Right lobe of liver (tissue), 6 donors: ENCODE results near the gene NBEA. TPM values are rescaled to one million over a fixed set of nuclear protein-coding genes. Genes with fewer than 3 reads are reported as not detected.

ENCODE experiments used
- ATAC-seq, 4 donors: fragments of 200-7000 bp; cut with Tn5 transposase; one replicate each; pipeline ENCODE4 v1.9.1; 2020; ENCODE audit warnings: mild to moderate bottlenecking in 4 of 4, moderate library complexity in 4 of 4
- DNase-seq, 3 donors: peaks; one replicate each; pipeline ENCODE4 v3.0.0-alpha.2; 2020
- H3K27ac ChIP-seq, 3 donors: fragments of 200-600 bp; one replicate each; pipeline ENCODE4 v1.8.0; 2022
- H3K27me3 ChIP-seq, 2 donors: fragments of 200-600 bp; one replicate each; pipeline ENCODE4 v1.8.0; 2022
- H3K36me3 ChIP-seq, 4 donors: fragments of 200-600 bp; sonication (generic) in 1 of 4; one replicate each; pipeline versions ENCODE4 v1.5.1 to v1.8.0; 2017 to 2022; ENCODE audit warnings: control low read depth in 1 of 4
- H3K4me1 ChIP-seq, 4 donors: fragments of 200-600 bp; sonication (generic) in 1 of 4; one replicate each; pipeline versions ENCODE4 v1.5.1 to v1.8.0; 2017 to 2022; ENCODE audit warnings: control low read depth in 1 of 4
- H3K4me3 ChIP-seq, 3 donors: fragments of 200-600 bp; one replicate each; pipeline ENCODE4 v1.8.0; 2022
- H3K9me3 ChIP-seq, 4 donors: fragments of 200-600 bp; sonication (generic) in 1 of 4; one replicate each; pipeline versions ENCODE4 v1.5.1 to v1.8.0; 2017 to 2022; ENCODE audit warnings: control low read depth in 1 of 4
- CTCF ChIP-seq, 4 donors: fragments of 200-600 bp in 3 of 4; fragments of 450-650 bp in 1 of 4; IDR thresholded peaks; one replicate each; pipeline versions ENCODE4 v1.5.1 to v1.8.0; 2016 to 2022; ENCODE audit warnings: antibody characterized with exemption in 4 of 4, mild to moderate bottlenecking in 2 of 4
- POLR2A ChIP-seq: fragments of 450-650 bp; IDR thresholded peaks from one replicate; pipeline ENCODE4 v1.6.1; 2017; ENCODE audit warnings: antibody characterized with exemption, mild to moderate bottlenecking
- WGBS: methylation state at CpG from one replicate; pipeline ENCODE4 v1.1.6; 2018; ENCODE audit warnings: low coverage, low lambda C conversion rate; ENCODE audit not compliant: insufficient coverage; ENCODE audit errors: missing lambda C conversion rate; 5-methylcytosine and 5-hydroxymethylcytosine counted together
- intact Hi-C, 2 donors: fragments of 100-400 bp; cut with DNase I; formaldehyde crosslinking; loops; one replicate each; pipeline versions ENCODE4 v1.11.2 to v1.14.1; 2022
- total RNA-seq, 6 experiments: library from RNA; depleted of rRNA in 2 of 6; stranded (reverse); fragments of >200 nt in 2 of 6; fragmentation: NEBNext Ultra II Directional in 3 of 6; extraction: Animal tissue kit (Norgen Biotek cat#: 25700) in 3 of 6; gene quantifications; one replicate each; pipeline versions ENCODE4 v1.1.0 to v1.2.4, GENCODE V29; 2016 to 2023
- donor health status: DM: no; HTN: yes; CAD: no.
- donor health status: DM: no; HTN: no; CAD: no.
- donor health status: DM: no; HTN: no; CAD: no.
- donor health status: DM: no; HTN: yes; CAD: no.
- donor health status: DM: no; HTN: yes; CAD: no.

The NBEA gene
- total RNA-seq, 6 experiments from 2014 or later, result 0.62 to 1.7 (median 0.75) TPM

- WGBS, result 49% methylated on average over 6 of the region's 6 CpGs
- DNase-seq (no peak), ATAC-seq (peak in 3 of 4 donors; percentile 46 to 52 (median 48))
- no peak overlapping the region for H3K27ac ChIP-seq
- no peak for TF ChIP-seq POLR2A
- no peak for TF ChIP-seq CTCF (IDR thresholded peaks at IDR 0.05)
- no peaks in the 10 kb centered on the region for H3K4me1 ChIP-seq
- intact Hi-C loops, result no loop called here
- no peaks in the 10 kb centered on the region for H3K9me3 ChIP-seq
- H3K27me3 ChIP-seq, result no peaks in the 10 kb centered on the region
- no peaks in the 10 kb centered on the region for H3K36me3 ChIP-seq
- H3K4me3 ChIP-seq, result no peak overlapping the region
Measured at GRCh38 chr13:35143123-35143522, 201.1 kb downstream of the NBEA start.

GRCh38 chr13:35144166-35144890 is 202.3 kb downstream of the NBEA start:
- no peaks in the 10 kb centered on the region for H3K27me3 ChIP-seq
- H3K9me3 ChIP-seq, result no peaks in the 10 kb centered on the region
- H3K4me3 ChIP-seq, result no peak overlapping the region
- no peaks in the 10 kb centered on the region for H3K36me3 ChIP-seq
- no peaks in the 10 kb centered on the region for H3K4me1 ChIP-seq
- H3K27ac ChIP-seq, result no peak overlapping the region
- no peak for DNase-seq
- WGBS, result 54% methylated on average over 2 of the region's 2 CpGs
- no peak for TF ChIP-seq CTCF (IDR thresholded peaks at IDR 0.05)
- TF ChIP-seq POLR2A, result no peak
- ATAC-seq, result peak; percentile 43 to 48 (median 46)
- intact Hi-C loops, result no loop called here

GRCh38 chr13:35146686-35147085 is 204.6 kb downstream of the NBEA start:
- Histone ChIP-seq H3K9me3 (no peaks in the 10 kb centered on the region), H3K4me1 (no peaks in the 10 kb centered on the region), H3K27me3 (no peaks in the 10 kb centered on the region), H3K36me3 (no peaks in the 10 kb centered on the region), H3K27ac (no peak overlapping the region), H3K4me3 (no peak overlapping the region)
- intact Hi-C loops, result no loop called here
- no peak for TF ChIP-seq CTCF (IDR thresholded peaks at IDR 0.05)
- 67% methylated on average over 1 of the region's 1 CpG for WGBS
- ATAC-seq, result no peak
- DNase-seq, result no peak

GRCh38 chr13:35157143-35157755 is 215.2 kb downstream of the NBEA start:
- TF ChIP-seq CTCF (IDR thresholded peaks at IDR 0.05) (peak; percentile 68 to 76 (median 74)), POLR2A (no peak)
- no peak overlapping the region for H3K4me3 ChIP-seq
- no peaks in the 10 kb centered on the region for H3K27me3 ChIP-seq
- 30% methylated on average over 3 of the region's 3 CpGs for WGBS
- intact Hi-C loops, result no loop called here
- H3K27ac ChIP-seq, result no peak overlapping the region
- no peaks in the 10 kb centered on the region for H3K9me3 ChIP-seq
- no peaks in the 10 kb centered on the region for H3K36me3 ChIP-seq
- peaks cover 0 to 8% (median 0%) of the 10 kb centered on the region in 4 donors for H3K4me1 ChIP-seq
- no peak for DNase-seq
- peak; percentile 80 to 93 (median 86) for ATAC-seq
